K562 (cell line): ENCODE measurements around the gene GHRH. TPM values are rescaled to one million over a fixed set of nuclear protein-coding genes. Genes with fewer than 3 reads are reported as not detected.

Source experiments
- ATAC-seq: fragments of 200-7000 bp; cut with Tn5 transposase; 3 replicates; pipeline ENCODE4 v1.9.1; 2020; ENCODE audit warnings: moderate library complexity
- BruUV-seq: library from RNA; stranded (reverse); fragments of 400-500 nt; replicated peaks from 2 replicates; lab custom pipeline; 2021; lab: Mats Ljungman, UMichigan
- CTCF ChIA-PET: fragments of 300-600 bp; formaldehyde crosslinking; extraction: SDS; loops from one replicate; lab custom pipeline; 2021; ENCODE audit warnings: low intra/inter-chr PET ratio; lab: Yijun Ruan, JAX
- POLR2A ChIA-PET: fragments of 300-600, 350-650 bp; sonication (Branson Sonifier 250); formaldehyde crosslinking; extraction: SDS; loops from one replicate; lab custom pipeline; 2021; ENCODE audit warnings: antibody characterized with exemption, inconsistent platforms; lab: Yijun Ruan, JAX
- DNase-seq, 4 experiments: peaks; one replicate each; pipeline versions ENCODE4 v3.0.0 to v3.0.0-alpha.2; 2011 to 2018; ENCODE audit warnings: low spot score in 3 of 4, mixed read lengths in 3 of 4; ENCODE audit errors: extremely low read depth in 1 of 4
- FAIRE-seq: peaks from 2 replicates; lab custom pipeline; 2011; peaks lifted over from hg19 to GRCh38; lab: Jason Lieb, UNC
- H2AFZ ChIP-seq: 2 replicates; pipeline ENCODE4 v1.6.0; 2011; ENCODE audit warnings: low read depth, low read length, control low read depth, inconsistent platforms
- H3K27ac ChIP-seq: fragments of 200-600 bp; 3 replicates; pipeline ENCODE4 v1.8.0; 2011; ENCODE audit warnings: low read depth, mild to moderate bottlenecking, control low read depth, inconsistent platforms, low read length, moderate library complexity, mixed read lengths; ENCODE audit errors: extremely low read depth
- H3K27me3 ChIP-seq, 2 experiments: fragments of 300-600 bp in 1 of 2; 2 replicates in 1 of 2; 3 replicates in 1 of 2; pipeline versions ENCODE4 v1.6.0 to v1.8.0; 2011; ENCODE audit warnings: inconsistent platforms in 2 of 2, low read length in 2 of 2, mild to moderate bottlenecking in 1 of 2, mixed read lengths in 1 of 2, moderate library complexity in 1 of 2; ENCODE audit not compliant: control insufficient read depth in 2 of 2, insufficient read depth in 2 of 2
- H3K36me3 ChIP-seq: fragments of 300-600 bp; 3 replicates; pipeline ENCODE4 v1.8.0; 2011; ENCODE audit warnings: mild to moderate bottlenecking, low read length, inconsistent platforms; ENCODE audit not compliant: control insufficient read depth, insufficient read depth
- H3K4me1 ChIP-seq, 2 experiments: fragments of 200-600 bp in 1 of 2; replicated peaks in 1 of 2; 2 replicates in 1 of 2; 3 replicates in 1 of 2; pipeline versions ENCODE4 v1.5.1 to v1.8.0; 2011; ENCODE audit warnings: inconsistent platforms in 2 of 2, low read length in 2 of 2, mild to moderate bottlenecking in 1 of 2, mixed read lengths in 1 of 2, moderate library complexity in 1 of 2; ENCODE audit not compliant: control insufficient read depth in 2 of 2, insufficient read depth in 2 of 2
- H3K4me2 ChIP-seq: 2 replicates; pipeline ENCODE4 v1.6.1; 2011; ENCODE audit warnings: low read length, control low read depth, inconsistent platforms, mixed read lengths; ENCODE audit not compliant: insufficient read depth
- H3K4me3 ChIP-seq: fragments of 200-600 bp; sonication (generic), shearing (Covaris generic); 2 replicates; pipeline ENCODE4 v1.5.1; 2016; ENCODE audit warnings: control low read depth, inconsistent platforms
- H3K79me2 ChIP-seq: fragments of 200-600 bp; 3 replicates; pipeline ENCODE4 v1.8.0; 2011; ENCODE audit warnings: low read length, inconsistent platforms; ENCODE audit not compliant: control insufficient read depth, insufficient read depth
- H3K9ac ChIP-seq, 2 experiments: 2 replicates each; pipeline versions ENCODE4 v1.6.0 to v1.6.1; 2011; ENCODE audit warnings: low read depth in 2 of 2, low read length in 2 of 2, control low read depth in 1 of 2, inconsistent platforms in 1 of 2, mild to moderate bottlenecking in 1 of 2, mixed read lengths in 1 of 2; ENCODE audit not compliant: insufficient read depth in 1 of 2
- H3K9me1 ChIP-seq: one replicate; pipeline ENCODE4 v1.6.0; 2011; ENCODE audit warnings: inconsistent platforms, mild to moderate bottlenecking, low read length, moderate library complexity; ENCODE audit not compliant: control insufficient read depth, insufficient read depth
- H3K9me3 ChIP-seq: replicated peaks from 2 replicates; pipeline ENCODE4 v1.5.1; 2011; ENCODE audit warnings: low read depth, low read length, inconsistent platforms; ENCODE audit not compliant: control insufficient read depth, insufficient read depth
- H4K20me1 ChIP-seq: replicated peaks from 2 replicates; pipeline ENCODE4 v1.6.1; 2011; ENCODE audit warnings: low read length, inconsistent platforms, mixed read lengths; ENCODE audit not compliant: control insufficient read depth, insufficient read depth
- HNRNPUL1 ChIP-seq: fragments of 200-400 bp; formaldehyde crosslinking; IDR thresholded peaks from 2 replicates; pipeline ENCODE4 v1.6.1; 2017; ENCODE audit warnings: low read length
- MLLT1 ChIP-seq, 2 experiments: fragments of 450-650 bp; IDR thresholded peaks; 2 replicates each; pipeline ENCODE4 v1.6.1; 2016
- PCBP1 ChIP-seq: fragments of 200-400 bp; formaldehyde crosslinking; IDR thresholded peaks from 2 replicates; pipeline ENCODE4 v1.6.1; 2018; ENCODE audit warnings: mild to moderate bottlenecking, low read depth, low read length; ENCODE audit not compliant: poor library complexity, severe bottlenecking
- REST ChIP-seq, 2 experiments: fragments of 450-650 bp; formaldehyde crosslinking in 1 of 2; IDR thresholded peaks; 2 replicates each; pipeline versions ENCODE4 v1.4.0 to v1.6.1; 2014 to 2020; ENCODE audit warnings: mild to moderate bottlenecking in 2 of 2, borderline replicate concordance in 1 of 2, low read depth in 1 of 2
- SREBF2 ChIP-seq: sonication (generic); formaldehyde crosslinking; IDR thresholded peaks from 2 replicates; pipeline ENCODE4 v1.4.0; 2020; ENCODE audit warnings: mild to moderate bottlenecking, missing genetic modification reagents
- ZNF280A ChIP-seq: fragments of 450-650 bp; IDR thresholded peaks from 2 replicates; pipeline ENCODE4 v1.6.1; 2018; ENCODE audit warnings: mild to moderate bottlenecking, low read depth; ENCODE audit not compliant: partially characterized antibody
- WGBS: fragments of 100-300 bp; shearing (Covaris generic); methylation state at CpG from one replicate; pipeline ENCODE4 v1.1.6; 2016; ENCODE audit warnings: low coverage, mixed read lengths; ENCODE audit not compliant: insufficient coverage; ENCODE audit errors: missing lambda C conversion rate; 5-methylcytosine and 5-hydroxymethylcytosine counted together
- in situ Hi-C: fragments of 300-500 bp; cut with MboI; formaldehyde crosslinking; loops from 4 replicates; pipeline ENCODE4 v1.15.0; 2018; ENCODE audit warnings: inconsistent platforms, mixed read lengths
- intact Hi-C: fragments of 100-400 bp; cut with micrococcal nuclease; formaldehyde crosslinking; loops from 2 replicates; pipeline ENCODE4 v1.14.2; 2022
- polyA plus RNA-seq, 8 experiments: library from polyadenylated mRNA; depleted of rRNA in 4 of 8; stranded (reverse) in 5 of 8; unstranded in 3 of 8; fragments of >200 nt; fragmentation: Nextera tagmentation in 2 of 8; fragmentation: Illumina TruSeq in 1 of 8; extraction: Ambion mirVana in 2 of 8; extraction: Trizol in 1 of 8; gene quantifications; 2 replicates each; pipeline versions ENCODE4 v1.2.1 to v1.2.3, GENCODE V29; 2011 to 2014; ENCODE audit warnings: inconsistent platforms in 1 of 8, missing spikeins in 1 of 8
- total RNA-seq, 7 experiments: library from RNA; depleted of rRNA in 6 of 7; stranded (reverse); fragments of >200 nt in 6 of 7; fragmentation: Illumina TruSeq in 2 of 7; extraction: Trizol in 2 of 7; gene quantifications; 2 replicates each; pipeline versions ENCODE4 v1.2.1 to v1.2.3, GENCODE V29; 2011 to 2021; ENCODE audit warnings: low replicate concordance in 1 of 7
- TF ChIP-seq, protein P1 (sequence below), 2 experiments: fragments of 450-650 bp in 1 of 2; sonication (generic) in 1 of 2; formaldehyde crosslinking; conservative IDR thresholded peaks; 2 replicates each; pipeline versions ENCODE4 v1.4.0 to v1.8.1; 2020 to 2022; ENCODE audit warnings: mild to moderate bottlenecking in 1 of 2, missing genetic modification reagents in 1 of 2

The GHRH gene
- total and polyA plus RNA-seq, 9 of the 15 experiments (the other 6 are each of a cell fraction or from before 2014, with no cell fraction given), result not detected

DNA sequence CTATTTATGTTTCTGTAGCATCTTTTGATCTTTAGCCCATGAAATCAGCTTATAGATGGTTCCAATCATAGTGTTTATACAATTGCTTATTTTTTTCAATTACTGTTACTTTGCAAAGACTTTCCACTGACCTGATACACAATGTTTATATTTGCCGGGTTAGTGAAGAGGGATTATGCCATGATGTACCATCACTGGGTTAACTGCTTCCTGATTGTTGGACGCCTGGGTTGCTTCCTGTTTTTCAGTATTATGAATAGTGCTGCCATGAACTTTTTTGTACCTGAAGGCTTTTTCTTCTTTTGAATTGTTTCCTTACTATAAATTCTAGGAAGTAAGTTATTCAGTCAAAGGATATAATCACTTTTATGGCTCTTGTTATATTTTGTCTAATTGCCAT lies 34.8 kb upstream of the GHRH start (continued):
- no peak for TF ChIP-seq SREBF2 (CRISPR knock-in tag)
- no peak for TF ChIP-seq PCBP1
- TF ChIP-seq ZNF280A, result no peak

- H3K4me3 ChIP-seq, result no peak overlapping the region
- no peaks in the 10 kb centered on the region for H3K9me1 ChIP-seq
- CTCF ChIA-PET, result no interaction called here
- 0 out of 3 replicates have a peak overlapping the region, but pooled peaks have one; percentile 15 for H3K27ac ChIP-seq
- H3K79me2 ChIP-seq, result peaks cover 87% of the 10 kb centered on the region
- ATAC-seq (no peak), FAIRE-seq (no peak), DNase-seq (no peak)
- POLR2A ChIA-PET, result interaction anchor here (1.2 to 1.9 kb wide), 2 partner anchors 18 to 75 kb away, joined by 3 to 4 read pairs; no protein-coding TSS in a partner anchor
- peaks cover 62% of the 10 kb centered on the region for H3K36me3 ChIP-seq
- BruUV-seq, result no TSS peak
- H3K27me3 ChIP-seq, result no peaks in the 10 kb centered on the region
- peaks cover 3% of the 10 kb centered on the region; the same call in 1 of the 2 replicates for H3K9me3 ChIP-seq
- 85% methylated on average over 7 of the region's 7 CpGs for WGBS
- H2AFZ ChIP-seq, result no peak overlapping the region
- H3K4me2 ChIP-seq, result no peak overlapping the region
- H3K9ac ChIP-seq, result peak overlapping the region; percentile 5 to 15; a peak in 1 of 4 replicates
- H3K4me1 ChIP-seq, result peaks cover 8 to 31% of the 10 kb centered on the region in 2 experiments; a peak in 4 of 5 replicates
- intact Hi-C loops, result no loop called here
- in situ Hi-C loops, result no loop called here
- no peaks in the 10 kb centered on the region for H4K20me1 ChIP-seq
- no peak for TF ChIP-seq REST (IDR thresholded peaks at IDR 0.05; ENCODE audit: borderline replicate concordance)
- no peak for TF ChIP-seq REST (CRISPR knock-in tag; IDR thresholded peaks at IDR 0.05; ENCODE audit: low read depth)
- TF ChIP-seq, protein P1, sequence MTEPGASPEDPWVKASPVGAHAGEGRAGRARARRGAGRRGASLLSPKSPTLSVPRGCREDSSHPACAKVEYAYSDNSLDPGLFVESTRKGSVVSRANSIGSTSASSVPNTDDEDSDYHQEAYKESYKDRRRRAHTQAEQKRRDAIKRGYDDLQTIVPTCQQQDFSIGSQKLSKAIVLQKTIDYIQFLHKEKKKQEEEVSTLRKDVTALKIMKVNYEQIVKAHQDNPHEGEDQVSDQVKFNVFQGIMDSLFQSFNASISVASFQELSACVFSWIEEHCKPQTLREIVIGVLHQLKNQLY (CRISPR knock-in tag; conservative IDR thresholded peaks at IDR 0.05), result no peak
- TF ChIP-seq HNRNPUL1, result no peak
- 0 out of 4 replicates have a peak, but pooled peaks of 1 of the 2 experiments have one; percentile 28 for TF ChIP-seq MLLT1 (IDR thresholded peaks at IDR 0.05)
Measured at GRCh38 chr20:37295595-37295994, 34.0 kb upstream of the GHRH start.
